ENCODE data around the gene ARF6. TPM values are rescaled to one million over a fixed set of nuclear protein-coding genes. Genes with fewer than 3 reads are reported as not detected.

ARF6 gene
- total and polyA plus RNA-seq, 4 donors, result 20.3 to 56.2 (median 24.5) TPM

DNA sequence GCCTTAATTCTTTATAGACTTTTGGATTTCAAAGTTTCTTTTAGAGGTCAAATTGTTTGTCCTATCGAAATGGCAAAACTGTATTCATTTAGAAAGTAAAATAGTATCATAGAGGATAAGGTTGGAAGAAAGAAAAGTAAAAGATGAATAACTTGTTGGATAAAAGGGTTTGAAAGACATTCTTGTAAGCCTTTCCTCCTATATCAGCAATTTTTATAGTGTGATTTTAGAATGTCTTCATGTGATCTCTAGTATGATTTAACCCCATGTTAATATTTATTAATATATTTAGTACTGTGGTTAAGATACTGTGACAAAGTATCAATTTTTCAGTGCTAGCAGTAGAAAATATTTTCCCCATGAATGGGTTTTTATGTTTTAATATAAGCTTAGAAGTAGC is 4.5 kb downstream of the ARF6 start (continued):
- TF ChIP-seq HNF4A (conservative IDR thresholded peaks at IDR 0.05), result no peak
- no peak for TF ChIP-seq JUND (IDR thresholded peaks at IDR 0.05)

DNA sequence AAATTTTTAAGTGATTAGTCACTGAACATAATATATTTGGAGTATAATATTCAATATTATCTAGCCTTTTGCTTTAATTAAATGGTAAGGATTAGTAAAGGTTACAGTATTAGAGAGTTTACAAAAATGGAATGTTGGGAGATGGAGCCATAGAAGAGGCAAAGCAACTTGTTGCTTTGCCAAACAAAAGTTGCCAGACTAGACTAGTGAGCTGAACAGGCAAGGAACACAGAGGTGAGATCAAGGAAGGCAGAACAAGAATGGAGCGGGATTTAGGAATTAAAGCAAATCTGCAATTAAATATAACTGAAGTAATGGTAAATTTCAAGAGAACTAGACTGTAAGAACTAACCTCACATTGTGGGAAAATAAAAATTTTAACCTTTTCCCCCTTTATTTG is 5.1 kb downstream of the ARF6 start:
- H3K36me3 ChIP-seq (ENCODE audit: control insufficient read depth in 4 of 4, insufficient read depth in 3 of 4, low read depth in 1 of 4, low read length in 3 of 4), result peaks cover 0 to 4% (median 0%) of the 10 kb centered on the region in 4 donors
- peak overlapping the region in 1 of 2 donors; percentile 36 for H3K27ac ChIP-seq (ENCODE audit: low read depth in 1 of 2, low read length in 2 of 2)
- TF ChIP-seq ATF3 (IDR thresholded peaks at IDR 0.05) (no peak), FOXA1 (IDR thresholded peaks at IDR 0.05) (no peak), HNF4G (IDR thresholded peaks at IDR 0.05) (no peak), NR2F2 (IDR thresholded peaks at IDR 0.05) (no peak), TAF1 (conservative IDR thresholded peaks at IDR 0.05) (no peak), REST (IDR thresholded peaks at IDR 0.05) (no peak), RAD21 (IDR thresholded peaks at IDR 0.05) (no peak), HNF4A (conservative IDR thresholded peaks at IDR 0.05) (no peak), SP1 (IDR thresholded peaks at IDR 0.05) (no peak), ZBTB33 (IDR thresholded peaks at IDR 0.05) (no peak), FOXA2 (IDR thresholded peaks at IDR 0.05) (no peak), RXRA (IDR thresholded peaks at IDR 0.05) (no peak), YY1 (IDR thresholded peaks at IDR 0.05) (no peak), JUND (IDR thresholded peaks at IDR 0.05) (no peak), GABPA (IDR thresholded peaks at IDR 0.05 in 1 of 2, conservative IDR thresholded peaks at IDR 0.05 in 1 of 2) (no peak)
- TF ChIP-seq, protein P1, sequence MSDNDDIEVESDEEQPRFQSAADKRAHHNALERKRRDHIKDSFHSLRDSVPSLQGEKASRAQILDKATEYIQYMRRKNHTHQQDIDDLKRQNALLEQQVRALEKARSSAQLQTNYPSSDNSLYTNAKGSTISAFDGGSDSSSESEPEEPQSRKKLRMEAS (IDR thresholded peaks at IDR 0.05), result no peak
- TF ChIP-seq, protein P2, sequence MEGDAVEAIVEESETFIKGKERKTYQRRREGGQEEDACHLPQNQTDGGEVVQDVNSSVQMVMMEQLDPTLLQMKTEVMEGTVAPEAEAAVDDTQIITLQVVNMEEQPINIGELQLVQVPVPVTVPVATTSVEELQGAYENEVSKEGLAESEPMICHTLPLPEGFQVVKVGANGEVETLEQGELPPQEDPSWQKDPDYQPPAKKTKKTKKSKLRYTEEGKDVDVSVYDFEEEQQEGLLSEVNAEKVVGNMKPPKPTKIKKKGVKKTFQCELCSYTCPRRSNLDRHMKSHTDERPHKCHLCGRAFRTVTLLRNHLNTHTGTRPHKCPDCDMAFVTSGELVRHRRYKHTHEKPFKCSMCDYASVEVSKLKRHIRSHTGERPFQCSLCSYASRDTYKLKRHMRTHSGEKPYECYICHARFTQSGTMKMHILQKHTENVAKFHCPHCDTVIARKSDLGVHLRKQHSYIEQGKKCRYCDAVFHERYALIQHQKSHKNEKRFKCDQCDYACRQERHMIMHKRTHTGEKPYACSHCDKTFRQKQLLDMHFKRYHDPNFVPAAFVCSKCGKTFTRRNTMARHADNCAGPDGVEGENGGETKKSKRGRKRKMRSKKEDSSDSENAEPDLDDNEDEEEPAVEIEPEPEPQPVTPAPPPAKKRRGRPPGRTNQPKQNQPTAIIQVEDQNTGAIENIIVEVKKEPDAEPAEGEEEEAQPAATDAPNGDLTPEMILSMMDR (IDR thresholded peaks at IDR 0.05; ENCODE audit: low read depth, low read length, missing input control), result no peak
- 75% methylated on average over 1 of the region's 1 CpG for WGBS
- H3K4me3 ChIP-seq (ENCODE audit: low read depth in 1 of 3, low read length in 3 of 3), result peak overlapping the region in 1 of 3 donors; percentile 13
- H3K27me3 ChIP-seq (ENCODE audit: control insufficient read depth in 4 of 4, insufficient read depth in 4 of 4, low read length in 3 of 4), result no peaks in the 10 kb centered on the region
- H3K4me1 ChIP-seq (ENCODE audit: control insufficient read depth in 4 of 4, insufficient read depth in 4 of 4, low read length in 3 of 4), result peaks cover 1 to 35% (median 21%) of the 10 kb centered on the region in 4 donors
- no peak overlapping the region for H3K9ac ChIP-seq (ENCODE audit: low read depth in 1 of 2, low read length in 2 of 2)
- DNase-seq (ENCODE audit: low spot score), result no peak
- H3K9me3 ChIP-seq (ENCODE audit: control insufficient read depth in 4 of 4, low read length in 3 of 4), result no peaks in the 10 kb centered on the region

All from liver (tissue), 9 donors.